Activated T-cell treated with anti-CD3 and anti-CD28 coated beads for 48 hours (primary cell): ENCODE measurements around the gene PHF21A.

ENCODE experiments used
- DNase-seq: peaks from one replicate; pipeline ENCODE4 v3.0.0-alpha.2; 2020; ENCODE audit warnings: low read depth

Gene PHF21A

DNA sequence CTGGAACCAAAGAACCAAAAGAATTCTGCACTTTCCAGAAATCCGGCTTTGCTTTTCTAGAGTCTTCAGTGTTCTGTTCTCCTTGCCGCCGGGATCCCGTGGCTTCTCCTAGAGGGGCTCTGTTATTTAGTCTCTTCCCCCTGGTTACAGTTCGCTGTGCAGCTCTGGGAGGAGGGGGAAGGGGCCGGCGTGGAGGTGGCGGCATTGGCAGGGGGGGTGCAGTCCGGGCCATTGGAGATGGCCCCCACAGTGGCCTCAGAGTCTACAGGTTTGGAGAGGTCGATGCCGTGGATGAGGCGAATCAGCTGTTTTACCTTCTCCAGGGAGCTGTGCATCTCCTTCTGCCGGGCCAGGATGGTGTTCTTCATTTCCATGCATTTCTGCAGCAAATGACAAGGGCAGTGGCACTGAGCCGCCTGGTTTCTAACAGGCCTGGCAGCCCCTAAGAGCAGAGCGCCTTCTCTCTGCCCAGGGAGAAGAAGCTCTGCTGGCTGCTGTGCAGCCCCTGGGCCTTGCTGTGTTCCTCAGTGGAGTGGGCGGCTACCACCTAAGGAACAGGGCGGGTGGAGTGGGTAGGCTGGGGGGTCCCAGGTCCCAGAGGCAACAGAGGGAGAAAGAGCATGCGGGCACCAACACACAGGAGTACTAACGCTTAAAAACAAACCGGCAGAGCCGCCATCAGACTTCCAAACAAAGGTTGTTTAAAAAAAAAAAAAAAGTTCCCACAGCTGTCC is 187.2 kb downstream of the PHF21A start:
- DNase-seq, result no peak

DNA sequence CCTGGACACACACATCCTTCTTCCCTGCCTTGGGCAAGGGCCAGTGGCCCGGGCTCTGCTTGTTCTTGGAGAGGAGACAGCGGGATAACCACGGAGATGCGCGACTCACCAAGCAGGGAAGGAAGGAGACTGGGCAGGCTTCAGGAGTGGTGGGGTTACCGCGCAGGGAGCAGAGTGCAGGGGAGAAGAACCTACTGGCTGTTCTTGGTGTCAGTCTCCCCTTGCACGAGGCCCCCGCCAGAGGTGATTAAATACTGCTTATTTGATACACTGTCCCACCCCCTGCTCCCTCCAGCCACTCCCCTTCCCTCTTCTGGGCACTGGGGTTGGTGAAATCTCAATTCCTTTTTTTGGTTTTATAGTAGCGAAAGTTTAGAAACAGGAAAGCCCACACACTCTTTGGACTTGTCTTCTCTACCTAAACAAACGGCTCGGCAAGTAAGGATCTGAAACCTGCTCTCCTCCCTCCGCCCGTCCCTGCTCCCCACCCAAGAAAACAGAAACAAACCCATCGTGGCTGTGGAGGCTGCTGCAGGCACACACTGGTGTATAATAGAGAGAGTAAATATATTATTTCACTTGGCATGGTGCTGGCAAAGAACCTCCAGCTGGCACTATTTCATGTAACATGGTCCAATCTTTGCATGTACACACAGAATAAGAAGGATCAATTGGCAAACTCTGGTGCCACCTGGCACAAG is 188.0 kb downstream of the PHF21A start:
- no peak for DNase-seq

DNA sequence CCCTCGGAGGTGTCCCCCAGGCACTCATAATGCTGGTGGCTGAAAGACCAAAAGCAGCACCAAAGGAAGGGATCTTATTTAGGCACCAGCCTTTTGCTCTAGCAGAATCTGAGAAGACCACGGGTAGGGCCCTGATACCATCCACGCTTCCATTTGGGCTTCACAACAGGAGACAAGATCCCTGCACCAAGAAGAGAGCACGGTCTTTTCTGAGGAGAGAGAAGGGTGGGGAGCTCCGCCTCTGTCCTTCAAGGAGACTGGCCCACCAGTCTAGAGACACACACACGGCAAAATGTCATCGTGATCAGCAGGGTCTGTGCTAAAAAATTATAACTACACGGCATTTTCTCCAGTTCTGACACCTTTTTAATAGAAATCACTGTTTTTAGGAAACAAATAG is 189.0 kb downstream of the PHF21A start:
- no peak for DNase-seq

DNA sequence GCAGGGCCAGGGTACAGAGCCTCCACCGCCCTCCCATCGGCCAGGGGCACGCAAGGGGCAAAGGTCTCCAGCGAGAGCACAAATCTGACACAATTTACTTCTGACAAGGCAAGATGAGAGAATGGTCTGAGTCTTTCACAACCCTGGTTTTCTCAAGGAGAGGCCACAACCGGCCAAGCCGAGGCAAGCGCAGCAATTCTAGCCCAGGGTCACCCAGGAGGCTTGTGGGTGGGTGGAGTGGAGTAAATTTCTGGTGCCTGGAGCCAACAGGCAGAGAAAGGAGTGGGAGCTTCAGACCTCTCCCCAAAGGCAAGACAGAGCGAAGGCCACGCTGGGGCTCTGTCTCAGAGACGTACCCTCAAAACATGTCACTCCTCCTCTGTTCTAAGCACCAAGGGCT is 189.5 kb downstream of the PHF21A start:
- no peak for DNase-seq

DNA sequence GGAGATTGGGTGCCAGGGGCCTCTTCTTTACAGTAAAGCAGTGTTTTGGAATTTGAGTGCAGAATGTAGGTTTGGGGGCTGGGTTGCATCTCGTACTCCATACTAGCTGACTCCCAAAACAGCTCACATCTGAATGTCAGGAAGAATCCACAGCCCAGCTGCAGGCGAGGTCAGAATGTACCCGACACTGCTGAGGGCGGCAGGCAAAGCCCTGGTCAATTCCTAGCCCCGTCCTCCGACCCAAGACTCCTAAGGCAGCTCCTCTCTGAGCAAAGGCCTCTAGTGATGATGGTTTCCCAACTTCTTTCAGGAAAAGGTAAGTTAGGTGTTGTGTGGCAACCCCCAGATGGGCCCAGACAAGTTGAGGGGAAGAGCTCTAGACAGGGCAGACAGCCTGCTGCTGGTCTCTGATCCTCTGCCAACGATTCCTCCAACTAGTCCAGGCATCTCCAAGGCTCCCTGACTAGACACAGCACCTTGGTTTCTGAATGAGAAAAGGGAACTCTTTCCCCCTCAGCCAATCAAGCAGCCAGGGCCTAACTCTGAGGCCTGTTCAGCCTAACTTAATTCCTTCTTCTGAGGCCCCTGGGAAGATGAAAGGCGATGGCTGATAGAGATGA is 190.2 kb downstream of the PHF21A start:
- no peak for DNase-seq

DNA sequence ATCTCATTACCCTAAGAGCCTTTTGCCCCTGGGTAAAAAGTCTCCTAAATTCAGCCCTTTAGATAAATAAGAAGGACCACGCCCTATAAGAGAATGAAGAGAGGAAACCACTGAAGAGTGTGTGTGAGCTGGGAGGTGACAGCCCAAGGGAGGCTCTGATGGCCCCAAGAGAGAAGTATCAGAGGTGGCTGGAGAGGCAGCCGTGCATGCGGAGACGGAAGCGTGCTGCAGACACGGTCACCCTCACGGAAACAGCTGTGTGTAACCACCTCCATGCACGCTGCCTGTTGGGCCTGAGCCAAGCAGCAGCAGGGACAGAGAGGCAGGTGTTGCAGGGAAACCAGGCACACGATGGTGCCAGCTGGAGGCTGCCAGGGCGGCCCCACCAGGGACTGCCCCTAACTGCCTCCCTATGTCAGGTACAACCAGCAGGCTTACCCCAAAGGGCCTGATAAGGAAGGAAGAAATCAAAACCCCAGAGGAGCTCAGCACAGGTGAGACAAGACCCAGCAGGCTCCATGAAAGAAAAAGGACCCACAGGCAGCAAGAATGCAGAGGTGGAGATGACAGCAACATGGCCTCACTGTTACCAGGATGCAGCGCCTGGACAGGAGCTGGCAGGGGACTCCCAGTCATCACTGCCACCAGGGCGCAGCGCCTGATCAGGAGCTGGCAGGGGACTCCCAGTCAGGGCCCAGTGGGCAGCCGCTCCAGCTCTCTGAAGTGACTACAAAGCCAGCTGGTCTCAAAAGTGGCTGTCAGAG is 191.0 kb downstream of the PHF21A start:
- DNase-seq, result no peak

DNA sequence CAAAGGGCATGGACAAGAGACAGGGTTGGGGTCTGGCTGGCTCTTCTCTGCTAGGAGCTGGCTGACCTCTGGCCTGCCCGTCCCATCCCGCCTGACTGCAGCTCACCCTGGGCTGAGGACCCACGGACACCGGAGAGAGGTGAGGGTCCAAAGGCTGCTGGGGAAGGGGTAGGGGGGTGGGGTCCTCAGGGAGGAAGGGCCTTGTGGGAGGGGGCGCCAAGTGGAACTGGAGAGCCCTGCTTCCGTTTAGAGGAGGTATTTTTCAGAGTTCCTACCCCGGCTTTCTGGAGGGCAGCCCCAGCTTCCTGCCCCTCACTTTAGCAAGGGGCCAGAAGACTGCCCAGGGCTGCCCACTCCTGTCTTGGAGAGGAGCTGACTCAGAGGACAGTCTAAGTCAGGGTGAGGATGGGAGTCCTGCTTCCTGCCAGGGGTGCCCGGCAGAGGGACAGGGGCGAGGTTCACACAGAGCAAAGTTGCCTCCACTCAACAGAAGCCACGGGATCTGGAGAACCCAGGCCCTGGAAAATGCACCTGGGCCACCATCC is 191.7 kb downstream of the PHF21A start:
- no peak for DNase-seq

DNA sequence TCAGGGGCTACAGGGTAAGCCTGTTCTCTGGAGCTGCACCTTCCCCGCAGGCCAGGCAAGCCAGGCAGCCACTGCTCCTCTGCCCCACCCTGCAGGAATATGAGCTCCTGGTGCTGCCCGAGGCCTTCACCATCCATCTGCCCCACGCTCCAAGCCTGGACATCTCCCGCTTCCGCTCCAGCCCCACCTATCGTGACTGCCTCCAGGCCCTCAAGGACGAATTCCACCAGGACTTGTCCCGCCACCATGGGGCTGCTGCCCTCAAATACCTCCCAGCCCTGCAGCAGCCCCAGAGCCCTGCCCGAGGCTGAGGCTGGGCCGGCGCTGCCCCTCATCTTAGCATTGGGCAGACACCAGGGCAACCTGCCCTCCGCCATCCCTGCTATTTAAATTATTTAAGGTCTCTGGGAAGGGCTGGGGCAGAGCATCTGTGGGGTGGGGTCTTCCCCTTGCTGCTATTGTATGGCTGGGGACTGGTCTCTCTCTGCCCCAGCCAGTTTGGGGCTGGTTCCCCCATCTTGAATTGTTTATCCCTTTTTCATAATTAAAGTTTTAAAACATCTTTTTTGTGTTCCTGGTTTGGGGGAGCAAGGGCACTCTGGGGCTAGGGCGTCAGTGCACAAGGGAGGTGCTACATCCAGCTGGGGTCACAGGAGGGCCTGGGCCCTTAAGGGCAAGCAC is 192.6 kb downstream of the PHF21A start:
- DNase-seq, result no peak

DNA sequence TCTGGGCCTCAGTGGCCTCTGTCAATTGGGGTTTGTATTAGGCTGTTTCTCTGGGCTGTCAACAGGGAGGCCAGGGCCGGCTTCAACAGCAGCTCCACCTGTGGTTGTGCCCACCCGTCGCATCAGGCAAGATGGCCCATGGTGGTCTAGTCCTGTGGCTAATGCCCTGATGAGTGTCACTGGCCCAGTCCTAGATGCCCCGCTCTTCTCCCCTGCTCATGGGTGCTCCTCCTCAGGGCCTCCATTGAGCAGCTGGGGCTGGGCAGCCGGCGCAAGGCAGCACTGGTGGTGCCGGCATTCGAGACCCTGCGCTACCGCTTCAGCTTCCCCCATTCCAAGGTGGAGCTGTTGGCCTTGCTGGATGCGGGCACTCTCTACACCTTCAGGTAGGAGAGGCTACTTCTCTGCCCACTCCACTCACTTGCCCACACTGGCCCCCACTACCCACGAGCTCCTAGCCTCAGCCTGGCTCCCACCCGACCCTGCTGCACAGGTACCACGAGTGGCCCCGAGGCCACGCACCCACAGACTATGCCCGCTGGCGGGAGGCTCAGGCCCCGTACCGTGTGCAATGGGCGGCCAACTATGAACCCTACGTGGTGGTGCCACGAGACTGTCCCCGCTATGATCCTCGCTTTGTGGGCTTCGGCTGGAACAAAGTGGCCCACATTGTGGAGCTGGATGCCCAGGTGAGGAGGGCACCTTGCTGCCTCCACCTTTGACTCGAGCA is 193.4 kb downstream of the PHF21A start:
- no peak for DNase-seq

DNA sequence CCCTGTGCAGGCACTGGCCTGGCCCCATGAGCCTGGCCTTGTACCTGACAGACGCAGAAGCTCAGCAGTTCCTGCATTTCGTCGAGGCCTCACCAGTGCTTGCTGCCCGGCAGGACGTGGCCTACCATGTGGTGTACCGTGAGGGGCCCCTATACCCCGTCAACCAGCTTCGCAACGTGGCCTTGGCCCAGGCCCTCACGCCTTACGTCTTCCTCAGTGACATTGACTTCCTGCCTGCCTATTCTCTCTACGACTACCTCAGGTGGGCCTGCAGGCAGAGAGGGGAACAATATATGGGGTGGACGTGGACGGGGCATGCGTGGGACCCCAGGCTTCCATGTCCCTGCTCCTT is 193.9 kb downstream of the PHF21A start:
- no peak for DNase-seq

DNA sequence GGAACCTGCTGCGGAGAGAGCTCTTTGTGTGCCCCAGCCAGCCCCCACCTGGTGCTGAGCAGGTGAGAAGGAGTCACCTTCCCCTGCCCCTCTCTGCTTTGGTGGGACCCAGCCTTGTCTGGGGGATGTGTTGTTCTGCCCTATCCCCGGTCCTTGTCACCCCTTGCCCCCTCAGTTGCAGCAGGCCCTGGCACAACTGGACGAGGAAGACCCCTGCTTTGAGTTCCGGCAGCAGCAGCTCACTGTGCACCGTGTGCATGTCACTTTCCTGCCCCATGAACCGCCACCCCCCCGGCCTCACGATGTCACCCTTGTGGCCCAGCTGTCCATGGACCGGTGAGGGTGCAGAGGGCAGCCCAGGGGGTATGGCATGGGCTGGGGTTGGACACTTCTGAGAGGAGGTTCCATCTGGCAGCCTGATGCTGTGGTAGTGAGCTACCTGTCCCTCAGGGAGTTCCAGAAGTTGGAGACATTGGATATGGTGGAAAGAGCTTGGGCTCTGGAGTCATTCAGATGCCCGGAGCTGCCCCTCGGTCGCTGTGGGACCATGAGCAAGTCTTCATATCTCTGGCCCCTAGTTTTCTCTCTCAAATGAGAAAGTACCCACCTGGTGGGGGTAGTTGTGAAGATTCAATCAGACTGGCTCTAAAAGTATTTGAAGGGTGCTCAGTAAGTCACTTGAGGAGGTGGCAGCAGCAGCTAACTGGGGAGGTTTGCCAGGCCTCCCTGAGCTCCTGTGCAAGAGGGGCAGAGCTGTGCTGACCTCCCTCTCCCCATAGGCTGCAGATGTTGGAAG is 194.5 kb downstream of the PHF21A start:
- no peak for DNase-seq

DNA sequence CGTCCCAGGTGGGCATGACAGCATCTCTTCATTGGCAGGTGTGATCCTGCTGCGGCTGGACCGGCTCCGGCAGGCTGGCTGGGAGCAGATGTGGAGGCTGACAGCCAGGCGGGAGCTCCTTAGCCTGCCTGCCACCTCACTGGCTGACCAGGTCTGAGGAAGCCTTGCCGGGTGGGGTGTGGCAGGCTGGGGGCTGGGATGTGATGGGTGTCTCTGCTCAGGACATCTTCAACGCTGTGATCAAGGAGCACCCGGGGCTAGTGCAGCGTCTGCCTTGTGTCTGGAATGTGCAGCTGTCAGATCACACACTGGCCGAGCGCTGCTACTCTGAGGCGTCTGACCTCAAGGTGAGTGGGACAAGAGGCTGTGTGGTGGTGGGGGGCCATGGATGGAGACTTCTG is 195.3 kb downstream of the PHF21A start:
- DNase-seq, result no peak

DNA sequence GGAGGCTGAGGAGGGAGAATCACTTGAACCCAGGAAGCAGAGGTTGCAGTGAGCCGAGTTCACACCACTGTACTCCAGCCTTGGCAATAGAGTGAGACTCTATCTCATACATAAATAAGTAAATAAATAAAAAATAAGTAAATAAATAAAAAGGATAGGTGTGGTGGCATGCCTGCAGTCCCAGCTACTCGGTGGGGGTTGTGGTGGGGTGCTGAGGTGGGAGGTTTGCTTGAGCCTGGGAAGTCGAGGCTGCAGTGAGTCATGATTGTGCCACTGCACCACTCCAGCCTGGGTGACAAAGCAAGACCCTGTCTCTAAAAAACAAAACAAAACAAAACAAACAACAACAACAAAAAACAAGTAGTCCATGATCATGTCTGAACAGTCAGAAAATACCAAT is 195.7 kb downstream of the PHF21A start:
- DNase-seq, result no peak

DNA sequence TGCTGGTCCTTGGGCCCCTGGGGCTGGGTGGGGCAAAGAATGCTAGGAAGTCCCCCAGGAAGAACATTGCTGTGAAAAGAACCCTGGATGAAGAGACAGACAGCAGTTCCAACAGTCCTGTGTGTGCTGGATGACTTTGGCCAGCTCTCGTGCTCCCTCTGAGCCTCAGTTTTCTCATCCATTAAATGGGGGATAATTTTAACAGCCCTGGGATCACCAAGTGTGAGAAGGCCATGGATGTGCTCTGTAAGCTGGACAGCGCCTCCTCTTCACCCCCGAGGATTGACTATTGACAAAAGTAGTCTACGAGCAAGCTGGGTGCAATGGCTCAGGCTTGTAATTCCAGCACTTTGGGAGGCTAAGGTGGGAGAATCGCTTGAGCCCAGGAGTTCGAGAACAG is 196.3 kb downstream of the PHF21A start:
- DNase-seq, result no peak

DNA sequence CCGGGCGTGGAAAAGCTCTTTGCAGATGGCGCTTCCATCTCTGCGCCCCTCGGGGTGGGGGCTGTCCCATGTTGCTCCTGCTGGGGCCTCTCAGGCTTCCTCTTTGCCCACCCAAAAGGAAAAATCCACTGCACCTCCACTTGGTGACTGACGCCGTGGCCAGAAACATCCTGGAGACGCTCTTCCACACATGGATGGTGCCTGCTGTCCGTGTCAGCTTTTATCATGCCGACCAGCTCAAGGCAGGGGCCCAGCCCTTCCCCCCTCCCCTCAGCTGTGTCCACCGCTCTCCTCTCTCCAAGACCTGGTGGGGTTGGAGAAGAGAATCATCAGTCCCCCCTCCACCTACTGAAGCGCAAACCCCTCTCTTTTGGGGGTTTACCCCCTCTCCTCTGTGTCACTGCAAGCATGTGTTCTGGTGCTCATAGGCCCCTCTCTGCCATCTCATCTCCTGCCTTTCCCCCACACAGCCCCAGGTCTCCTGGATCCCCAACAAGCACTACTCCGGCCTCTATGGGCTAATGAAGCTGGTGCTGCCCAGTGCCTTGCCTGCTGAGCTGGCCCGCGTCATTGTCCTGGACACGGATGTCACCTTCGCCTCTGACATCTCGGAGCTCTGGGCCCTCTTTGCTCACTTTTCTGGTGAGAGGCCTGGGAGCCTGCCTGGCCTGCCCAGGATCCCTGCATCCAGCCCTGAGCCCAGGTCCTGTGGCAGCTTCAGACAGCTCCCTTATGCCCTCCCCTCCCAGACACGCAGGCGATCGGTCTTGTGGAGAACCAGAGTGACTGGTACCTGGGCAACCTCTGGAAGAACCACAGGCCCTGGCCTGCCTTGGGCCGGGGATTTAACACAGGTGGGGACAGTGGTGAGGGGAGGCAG is 197.0 kb downstream of the PHF21A start:
- no peak for DNase-seq

DNA sequence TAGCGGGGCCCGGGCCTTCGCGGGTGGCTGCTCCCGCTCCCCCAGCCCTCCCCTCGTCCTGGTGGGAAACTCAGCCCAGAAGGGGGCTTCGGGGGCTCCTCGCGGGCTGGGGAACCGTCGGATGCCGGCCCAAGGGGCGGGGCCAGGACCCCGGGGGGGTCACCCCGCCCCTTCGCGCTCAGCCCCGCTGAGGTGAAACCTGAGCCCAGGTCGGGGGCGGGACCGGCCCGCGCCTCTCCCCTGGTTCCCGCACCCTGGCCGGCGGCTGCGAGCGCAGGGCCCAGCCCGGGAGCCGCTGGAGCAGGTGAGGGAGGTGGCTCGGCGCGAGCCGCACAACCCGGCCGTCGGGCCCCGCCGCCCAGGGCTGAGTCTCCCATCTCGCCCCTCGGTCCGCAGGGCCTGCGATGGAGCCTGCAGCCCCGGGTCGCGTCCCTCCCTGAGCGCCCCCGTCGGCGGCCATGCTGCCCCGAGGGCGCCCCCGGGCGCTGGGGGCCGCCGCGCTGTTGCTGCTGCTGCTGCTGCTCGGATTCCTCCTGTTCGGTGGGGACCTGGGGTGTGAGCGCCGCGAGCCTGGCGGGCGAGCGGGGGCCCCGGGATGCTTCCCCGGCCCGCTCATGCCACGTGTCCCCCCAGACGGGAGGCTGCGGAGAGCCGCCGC is 198.7 kb downstream of the PHF21A start, which contains the start of gene LARGE2:
LARGE2 (plus strand) TSS at position 232 of the 658 bp plus-strand sequence; CDS start at position 459, 227 bp downstream.
- DNase-seq, result no peak

DNA sequence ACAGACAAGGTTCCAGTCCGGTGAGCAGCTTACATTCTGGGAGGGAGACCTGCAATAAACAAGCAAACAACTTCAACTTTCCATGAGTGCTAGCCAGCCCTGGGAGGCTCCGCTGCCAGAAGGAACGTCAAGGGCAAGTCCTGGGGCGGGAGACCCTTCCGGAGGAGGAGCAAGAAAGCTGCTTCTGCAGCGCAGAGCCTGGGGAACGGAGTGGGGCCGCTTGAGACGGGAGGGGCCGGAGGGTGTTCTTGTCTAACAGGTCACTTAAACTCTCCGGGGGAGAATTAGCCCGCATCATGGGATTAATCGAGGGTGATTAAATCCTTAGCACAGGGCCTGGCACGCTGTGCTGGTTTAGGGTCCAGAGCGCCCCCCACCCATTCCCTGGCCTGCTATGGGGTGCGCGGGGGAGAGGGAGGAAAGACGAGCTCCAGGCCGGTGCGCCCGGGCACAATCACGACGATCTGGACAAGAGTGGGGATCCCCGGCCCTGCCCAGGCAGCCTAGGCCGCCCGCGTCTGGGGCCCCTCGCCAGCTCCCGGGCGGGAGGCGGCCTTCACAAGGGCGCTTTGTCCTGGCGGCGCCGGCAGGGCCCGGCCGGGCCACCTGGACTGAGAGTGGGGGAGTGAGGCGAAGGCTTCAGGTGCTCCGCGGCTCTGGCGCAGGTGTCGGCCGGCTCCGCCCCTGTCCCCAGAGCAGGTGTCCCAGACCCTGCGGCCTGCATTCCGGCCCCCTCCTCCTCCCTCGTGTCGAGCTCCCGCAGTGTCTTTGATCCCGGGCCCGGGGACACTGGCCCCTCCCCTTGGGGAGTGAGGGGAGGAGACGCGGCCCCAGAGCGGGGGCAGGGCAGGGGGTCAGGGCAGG is 199.5 kb downstream of the PHF21A start:
- no peak for DNase-seq
